T47D (cell line): ENCODE results near the gene ZMAT3.
"Not testable (repeated sequence)": the region's sequence is repeated elsewhere in the genome, so short reads cannot be mapped to it uniquely, and the experiment has no call there.

Source experiments
- DNase-seq, 2 experiments: peaks; one replicate each; pipeline versions ENCODE4 v3.0.0 to v3.0.0-alpha.2; 2011 to 2012; ENCODE audit warnings: low read depth in 1 of 2, low spot score in 1 of 2
- JUND ChIP-seq: IDR thresholded peaks from 2 replicates; pipeline ENCODE4 v1.6.1; 2012; ENCODE audit warnings: low read depth
- in situ Hi-C: cut with HindIII; loops from 2 replicates; pipeline ENCODE4 v1.10.0; 2016; ENCODE audit warnings: low sequenced_read_pairs, low pct_unique_long_range_greater_than_20kb

The ZMAT3 gene

DNA sequence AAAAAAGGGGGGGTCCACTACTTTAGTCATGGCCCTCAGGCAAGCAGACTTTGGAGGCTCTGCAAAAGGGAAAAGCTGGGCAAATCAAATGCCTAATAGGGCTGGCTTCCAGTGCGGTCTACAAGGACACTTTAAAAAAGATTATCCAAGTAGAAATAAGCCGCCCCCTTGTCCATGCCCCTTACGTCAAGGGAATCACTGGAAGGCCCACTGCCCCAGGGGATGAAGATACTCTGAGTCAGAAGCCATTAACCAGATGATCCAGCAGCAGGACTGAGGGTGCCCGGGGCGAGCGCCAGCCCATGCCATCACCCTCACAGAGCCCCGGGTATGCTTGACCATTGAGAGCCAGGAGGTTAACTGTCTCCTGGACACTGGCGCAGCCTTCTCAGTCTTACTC is 15.3 kb downstream of the ZMAT3 start:
- DNase-seq: no peak
- in situ Hi-C loops: no loop called here
- TF ChIP-seq JUND: no peak

DNA sequence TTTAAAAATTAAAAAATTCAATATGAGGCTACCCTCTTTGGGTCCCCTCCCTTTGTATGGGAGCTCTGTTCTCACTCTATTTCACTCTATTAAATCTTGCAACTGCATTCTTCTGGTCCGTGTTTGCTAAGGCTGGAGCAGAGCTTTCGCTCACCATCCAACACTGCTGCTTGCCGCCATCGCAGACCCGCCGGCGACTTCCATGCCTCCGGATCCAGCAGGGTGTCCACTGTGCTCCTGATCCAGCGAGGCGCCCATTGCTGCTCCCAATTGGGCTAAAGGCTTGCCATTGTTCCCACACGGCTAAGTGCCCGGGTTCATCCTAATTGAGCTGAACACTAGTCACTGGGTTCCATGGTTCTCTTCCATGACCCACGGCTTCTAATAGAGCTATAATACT is 17.0 kb downstream of the ZMAT3 start:
- in situ Hi-C loops, DNase-seq: not testable (repeated sequence)

DNA sequence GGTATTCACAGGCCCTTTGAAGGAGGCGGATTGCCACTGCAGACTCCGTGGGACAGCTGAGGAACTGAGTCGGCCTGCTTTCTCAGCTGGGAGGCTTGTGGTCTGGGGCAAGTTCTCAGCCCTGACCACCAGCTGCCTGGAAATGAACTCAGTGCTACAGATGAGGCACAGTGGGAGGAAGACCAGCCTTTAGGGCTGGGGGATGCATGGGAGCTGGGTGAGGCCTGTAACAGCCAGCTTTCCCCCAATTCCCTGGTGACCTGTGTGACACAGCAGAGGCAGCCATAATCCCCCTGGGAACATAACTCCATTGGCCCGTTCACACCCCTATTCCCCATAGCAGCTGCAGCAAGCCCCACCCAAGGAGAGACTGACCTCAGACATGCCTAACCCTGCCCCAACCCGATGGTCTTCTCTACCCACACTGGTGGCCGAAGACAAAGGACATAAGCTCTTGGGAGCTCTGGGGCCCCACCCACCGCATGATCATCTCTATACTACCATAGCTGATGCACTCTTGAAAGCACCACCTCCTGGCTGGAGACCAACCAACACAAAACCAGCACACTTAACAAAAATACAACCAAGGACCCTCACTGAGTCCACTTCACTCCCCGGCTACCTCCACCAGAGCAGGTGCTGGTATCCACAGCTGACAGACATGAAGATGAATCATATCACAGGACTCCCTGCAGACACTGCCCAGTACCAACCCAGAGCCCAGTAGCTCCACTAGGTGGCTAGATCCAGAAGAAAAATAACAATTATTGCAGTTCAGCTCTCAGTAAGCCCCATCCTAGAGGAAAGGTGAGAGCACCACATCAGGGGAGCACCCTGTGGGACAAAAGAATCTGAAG is 24.9 kb downstream of the ZMAT3 start:
- in situ Hi-C loops: no loop called here
- no peak for TF ChIP-seq JUND
- DNase-seq: no peak

DNA sequence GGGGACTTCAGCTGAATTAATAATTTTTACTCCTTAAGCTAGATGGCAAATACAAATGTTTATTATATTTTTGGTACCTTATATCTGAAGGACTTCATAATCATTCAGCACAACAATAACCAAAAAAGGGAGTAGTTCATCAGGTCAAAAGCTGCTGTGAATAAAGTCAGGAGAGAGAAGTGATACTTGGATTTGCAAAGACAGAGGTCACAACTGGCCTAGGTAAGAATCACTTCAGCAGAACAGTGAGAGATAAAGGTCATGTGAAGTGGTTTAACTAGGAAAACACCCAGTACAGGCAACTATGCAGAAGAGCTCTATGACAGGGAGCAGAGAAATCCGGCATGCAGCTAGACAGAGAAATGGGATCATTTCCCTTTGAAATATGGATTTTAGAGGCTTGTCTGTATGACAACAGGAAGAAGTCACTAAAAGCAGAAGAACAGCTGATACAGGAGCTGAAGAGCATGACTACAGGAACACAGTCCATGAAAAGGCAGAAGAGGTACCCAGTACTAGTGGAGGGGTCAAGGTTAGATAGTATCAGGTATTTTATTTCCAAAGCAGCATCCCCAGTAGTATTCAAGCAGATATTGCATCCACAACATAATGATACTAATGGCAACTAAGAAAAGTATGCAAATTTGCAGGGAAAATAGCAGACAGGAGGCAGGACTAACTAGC is 25.7 kb downstream of the ZMAT3 start:
- in situ Hi-C loops: no loop called here
- no peak for DNase-seq
- no peak for TF ChIP-seq JUND

DNA sequence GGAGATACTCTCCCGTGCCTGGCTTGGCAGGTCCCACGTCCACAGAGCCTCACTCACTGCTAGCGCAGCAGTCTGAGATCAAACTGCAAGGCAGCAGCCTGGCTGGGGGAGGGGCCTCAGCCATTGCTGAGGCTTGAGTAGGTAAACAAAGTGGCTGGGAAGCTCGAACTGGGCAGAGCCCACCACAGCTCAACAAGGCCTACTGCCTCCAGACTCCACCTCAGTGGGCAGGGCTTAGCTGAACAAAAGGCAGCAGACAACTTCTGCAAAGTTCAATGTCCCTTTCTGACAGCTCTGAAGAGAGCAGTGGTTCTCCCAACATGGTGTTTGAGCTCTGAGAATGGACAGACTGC is 32.7 kb downstream of the ZMAT3 start:
- in situ Hi-C loops, DNase-seq: not testable (repeated sequence)

DNA sequence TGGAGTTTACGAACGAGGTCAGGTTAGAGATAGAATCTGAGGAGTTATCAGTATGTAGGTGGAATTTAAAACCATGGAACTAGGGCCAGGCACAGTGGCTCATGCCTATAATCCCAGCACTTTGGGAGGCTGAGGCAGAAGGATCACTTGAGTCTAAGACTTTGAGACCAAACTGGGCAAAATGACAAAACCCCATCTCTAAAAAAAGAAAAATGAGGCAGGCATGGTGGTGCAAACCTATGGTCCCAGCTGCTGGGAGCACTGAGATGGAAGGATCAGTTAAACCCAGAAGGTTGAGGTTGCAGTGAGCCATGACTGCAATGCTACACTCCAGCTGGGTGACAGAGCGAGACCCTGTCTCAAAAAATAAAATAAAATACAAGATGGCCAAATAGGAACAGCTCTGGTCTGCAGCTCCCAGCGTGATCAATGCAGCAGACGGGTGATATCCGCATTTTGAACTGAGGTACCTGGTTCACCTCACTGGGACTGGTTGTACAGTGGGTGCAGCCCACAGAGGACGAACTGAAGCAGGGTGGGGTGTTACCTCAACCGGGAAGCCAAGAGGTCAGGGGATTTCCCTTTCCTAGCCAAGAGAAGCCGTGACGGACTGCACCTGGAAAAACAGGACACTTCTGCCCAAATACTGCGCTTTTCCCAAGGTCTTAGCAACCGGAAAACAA is 33.3 kb downstream of the ZMAT3 start:
- no peak for DNase-seq
- in situ Hi-C loops: no loop called here
- no peak for TF ChIP-seq JUND

DNA sequence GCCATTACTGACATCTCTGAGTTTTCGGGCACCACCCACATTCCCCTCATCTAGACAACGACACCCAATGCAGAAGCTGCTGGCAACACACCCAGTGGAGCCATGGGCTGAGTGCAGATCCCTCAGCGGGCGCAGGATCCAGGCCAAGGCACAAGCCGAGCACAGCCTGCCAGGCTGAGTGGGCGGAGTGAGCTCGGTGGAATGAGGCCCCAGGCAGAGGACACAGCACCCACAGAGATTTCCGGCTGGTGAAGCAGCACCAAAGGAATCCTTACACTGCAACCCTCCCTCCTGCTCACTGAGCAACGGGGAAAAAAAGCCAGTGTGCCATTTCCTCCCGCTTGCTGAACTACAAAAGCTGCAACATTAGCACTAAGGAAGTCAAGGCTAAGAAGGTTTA is 34.3 kb downstream of the ZMAT3 start:
- peak; percentile 76 to 93 for DNase-seq
- in situ Hi-C loops: no loop called here
- TF ChIP-seq JUND: no peak

DNA sequence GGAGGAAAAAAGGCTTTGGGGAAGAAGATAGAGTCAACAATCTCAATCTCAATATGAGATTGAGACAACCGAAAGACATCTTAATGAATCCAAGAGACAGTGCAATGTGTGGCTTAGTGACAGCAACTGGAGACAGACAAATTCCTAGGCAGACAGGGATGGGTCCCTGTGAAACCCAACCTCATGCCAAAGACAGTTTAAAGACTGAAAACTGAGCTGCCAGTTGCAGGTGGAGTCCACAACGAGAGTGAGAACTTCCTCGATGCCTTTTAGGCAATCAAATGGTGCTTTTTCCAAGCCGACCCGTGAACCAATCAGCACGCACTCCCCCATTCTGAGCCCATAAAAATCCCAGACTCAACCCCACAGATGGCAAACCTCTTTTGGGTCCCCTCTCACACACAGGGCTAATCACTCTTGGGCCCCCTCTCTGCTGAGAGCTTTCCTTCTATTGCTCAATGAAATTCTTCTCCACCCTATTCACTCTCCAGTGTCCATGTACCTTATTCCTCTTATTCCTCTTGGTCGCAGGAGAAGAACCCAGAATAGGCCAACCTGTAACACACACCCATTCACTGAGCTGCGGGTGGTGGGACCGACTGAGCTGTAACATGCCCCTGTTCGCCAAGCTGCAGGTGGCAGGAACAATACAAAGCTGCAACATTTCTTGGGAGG is 34.8 kb downstream of the ZMAT3 start:
- no peak for DNase-seq
- TF ChIP-seq JUND: no peak

DNA sequence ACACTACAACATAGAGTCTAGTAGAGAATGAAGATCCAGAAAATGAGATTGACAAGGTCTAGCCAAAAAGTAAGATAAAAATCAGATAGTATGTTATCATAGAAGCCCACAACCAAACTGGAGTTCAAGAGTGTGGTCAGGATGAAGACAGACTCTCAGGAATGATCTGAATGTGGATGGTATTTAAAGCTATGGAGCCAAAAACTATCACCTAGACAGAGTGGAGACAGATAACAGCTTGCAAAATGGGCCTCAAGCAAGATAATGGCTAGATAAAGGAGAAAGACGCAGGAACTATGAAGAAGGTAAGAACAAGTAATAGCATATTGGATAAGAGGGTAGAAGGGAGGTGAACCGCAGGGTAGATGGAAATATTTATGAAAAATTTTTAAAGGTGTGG is 35.4 kb downstream of the ZMAT3 start:
- no peak for TF ChIP-seq JUND
- in situ Hi-C loops: no loop called here
- no peak for DNase-seq

More for the DNA sequence above, 34.8 kb downstream of the ZMAT3 start:
- in situ Hi-C loops: no loop called here

DNA sequence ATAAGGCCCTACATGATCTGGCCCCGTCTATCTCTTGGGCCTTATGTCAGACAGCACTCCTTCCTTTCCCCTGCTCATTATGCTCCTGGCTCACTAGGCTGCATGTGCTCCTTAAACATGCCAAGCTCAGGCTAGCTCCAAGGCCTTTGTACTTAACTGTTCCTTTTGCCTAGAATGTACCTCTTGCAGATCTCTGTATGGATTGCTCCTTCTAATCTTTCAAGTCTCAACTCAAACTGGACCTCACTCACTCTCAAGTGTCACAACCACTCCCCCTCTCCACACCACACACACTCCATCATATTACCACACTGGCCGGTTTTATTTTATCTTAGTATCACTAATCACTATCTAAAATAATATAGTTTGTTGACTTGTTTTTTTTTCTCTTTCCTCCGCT is 36.4 kb downstream of the ZMAT3 start:
- no peak for TF ChIP-seq JUND
- no peak for DNase-seq
- in situ Hi-C loops: no loop called here

DNA sequence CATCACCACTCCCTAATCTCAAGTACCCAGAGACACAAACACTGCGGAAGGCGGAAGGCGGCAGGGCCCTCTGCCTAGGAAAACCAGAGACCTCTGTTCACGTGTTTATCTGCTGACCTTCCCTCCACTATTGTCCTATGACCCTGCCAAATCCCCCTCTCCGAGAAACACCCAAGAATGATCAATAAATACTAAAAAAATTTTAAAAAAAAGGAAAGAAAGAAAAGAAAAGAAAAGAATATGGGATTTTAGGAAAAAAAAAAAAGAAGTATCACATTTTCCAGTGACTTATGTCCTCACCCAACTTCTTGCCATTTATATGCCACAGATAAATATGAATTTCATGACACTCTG is 38.3 kb downstream of the ZMAT3 start:
- DNase-seq, in situ Hi-C loops: not testable (repeated sequence)

DNA sequence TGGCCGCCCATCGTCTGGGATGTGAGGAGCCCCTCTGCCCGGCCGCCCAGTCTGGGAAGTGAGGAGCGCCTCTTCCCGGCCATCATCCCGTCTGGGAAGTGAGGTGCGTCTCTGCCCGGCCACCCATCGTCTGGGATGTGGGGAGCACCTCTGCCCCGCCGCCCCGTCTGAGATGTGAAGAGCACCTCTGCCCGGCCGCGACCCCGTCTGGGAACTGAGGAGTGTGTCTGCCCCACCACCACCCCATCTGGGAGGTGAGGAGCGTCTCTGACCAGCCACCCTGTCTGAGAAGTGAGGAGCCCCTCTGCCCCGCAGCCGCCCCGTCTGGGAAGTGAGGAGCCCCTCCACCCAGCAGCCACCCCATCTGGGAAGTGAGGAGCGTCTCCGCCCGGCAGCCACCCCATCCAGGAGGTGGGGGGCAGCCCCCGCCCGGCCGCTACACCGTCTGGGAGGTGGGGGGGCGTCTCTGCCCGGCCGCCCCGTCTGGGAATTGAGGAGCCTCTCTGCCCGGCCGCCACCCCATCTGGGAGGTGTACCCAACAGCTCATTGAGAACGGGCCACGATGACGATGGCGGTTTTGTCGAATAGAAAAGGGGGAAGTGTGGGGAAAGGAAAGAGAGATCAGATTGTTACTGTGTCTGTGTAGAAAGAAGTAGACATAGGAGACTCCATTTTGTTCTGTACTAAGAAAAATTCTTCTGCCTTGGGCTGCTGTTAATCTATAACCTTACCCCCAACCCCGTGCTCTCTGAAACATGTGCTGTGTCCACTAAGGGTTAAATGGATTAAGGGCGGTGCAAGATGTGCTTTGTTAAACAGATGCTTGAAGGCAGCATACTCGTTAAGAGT is 38.9 kb downstream of the ZMAT3 start:
- in situ Hi-C loops, DNase-seq: not testable (repeated sequence)
